ENCODE results near the gene TTC32.
"Not testable (repeated sequence)": the region's sequence is repeated elsewhere in the genome, so short reads cannot be mapped to it uniquely, and the experiment has no call there.

Gene TTC32

GRCh38 chr2:19901442-19902215 is at the start of gene TTC32:
Gene TTC32 (minus strand): TSS chr2:19901983. CDS start chr2:19901854, 129 bp downstream.
- peak; percentile 90 for DNase-seq

- DNase-seq, result no peak
Measured at GRCh38 chr2:19949071-19949470, 47.3 kb upstream of the TTC32 start.

GRCh38 chr2:19947184-19947940 is 45.6 kb upstream of the TTC32 start:
- DNase-seq, result no peak

GRCh38 chr2:19944205-19944845 is 42.5 kb upstream of the TTC32 start:
- DNase-seq, result no peak

DNA sequence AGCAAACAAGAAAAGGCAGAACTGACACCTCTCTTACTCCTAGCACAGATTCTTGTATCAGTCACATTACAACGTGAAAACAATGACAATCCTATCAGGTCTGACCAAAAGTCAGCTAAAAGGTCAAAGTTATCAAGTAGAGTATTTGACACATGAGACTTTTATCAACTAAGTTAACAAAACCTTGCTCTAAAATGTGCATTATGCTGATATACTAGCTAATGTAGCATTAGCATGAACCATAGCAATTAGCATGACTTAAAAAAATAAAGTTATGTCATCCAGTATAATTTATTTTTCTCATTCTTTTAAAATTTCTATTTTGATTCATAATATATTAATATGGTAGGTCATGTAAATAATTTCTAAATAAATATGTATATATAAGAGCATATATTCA is 41.4 kb upstream of the TTC32 start:
- DNase-seq, result no peak

- DNase-seq, result no peak
Measured at GRCh38 chr2:19942199-19942598, 40.4 kb upstream of the TTC32 start.

- DNase-seq, result no peak
Measured at GRCh38 chr2:19937004-19937403, 35.2 kb upstream of the TTC32 start.

DNA sequence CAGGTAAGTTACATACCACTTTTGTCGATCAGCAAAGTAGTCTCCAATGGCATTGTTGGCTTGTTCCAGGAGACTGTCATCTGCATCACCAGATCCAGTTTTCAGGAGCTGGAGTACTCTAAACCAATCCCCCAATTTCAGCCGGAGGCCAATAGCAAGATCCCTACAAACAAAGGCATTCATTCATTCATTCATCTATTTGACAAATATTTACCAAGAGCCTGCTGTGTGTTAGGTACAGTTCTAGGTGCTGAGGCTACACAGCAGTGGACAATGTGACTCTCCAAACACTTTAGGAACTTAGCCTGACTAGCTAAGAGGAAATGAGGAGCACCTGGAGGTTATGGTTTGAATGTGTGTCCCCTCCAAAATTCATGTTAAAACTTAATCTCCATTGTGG is 34.4 kb upstream of the TTC32 start:
- DNase-seq, result no peak

DNA sequence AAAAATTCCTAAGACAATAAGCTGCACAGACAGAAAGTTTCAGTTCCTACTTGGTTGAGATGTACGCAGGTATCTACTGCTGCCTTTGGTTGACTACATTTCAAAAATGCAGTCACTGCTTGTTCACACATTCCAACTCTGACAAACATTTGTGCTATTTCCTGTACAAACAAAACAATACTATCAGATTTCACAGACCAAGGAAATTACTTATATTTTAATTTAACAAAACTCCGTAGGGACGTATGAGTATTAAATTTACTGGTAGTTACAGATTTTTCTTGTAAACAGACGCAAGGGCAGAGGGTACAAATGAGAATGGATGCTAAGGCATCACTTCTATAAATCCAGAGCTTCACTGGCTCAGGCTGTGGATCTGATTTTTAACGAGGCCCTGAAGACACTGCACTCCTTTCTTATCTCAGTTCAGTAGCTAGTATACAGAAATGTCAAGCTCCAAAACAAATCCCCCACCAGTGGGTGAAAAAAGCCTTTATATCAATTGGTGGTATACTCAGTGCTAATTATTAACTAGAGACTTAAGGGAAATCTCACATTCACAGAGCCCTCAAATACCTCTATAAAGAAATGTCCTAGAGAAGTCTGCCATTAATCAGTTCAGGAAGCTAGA is 31.7 kb upstream of the TTC32 start:
- no peak for DNase-seq

DNA sequence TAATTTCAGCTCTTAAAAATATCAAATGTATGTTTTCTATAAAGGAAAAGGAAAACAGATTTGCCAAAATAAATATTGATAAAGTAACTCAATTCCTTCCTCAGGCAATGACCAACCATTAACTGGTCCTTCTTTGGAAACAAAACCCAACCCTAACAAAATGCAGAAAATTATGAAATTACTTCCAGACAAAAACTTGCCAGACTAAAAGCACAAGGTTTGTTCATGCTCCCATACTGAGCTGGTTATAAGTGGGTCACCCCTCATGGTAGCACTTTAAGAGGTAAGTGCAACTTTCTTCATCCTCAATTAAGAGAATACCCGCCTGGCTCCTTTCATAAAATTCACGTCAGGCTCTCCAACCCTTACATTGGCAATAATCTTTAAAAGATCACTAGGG is 31.1 kb upstream of the TTC32 start:
- DNase-seq, result no peak

GRCh38 chr2:19929226-19929625 is 27.4 kb upstream of the TTC32 start:
- no peak for DNase-seq

DNA sequence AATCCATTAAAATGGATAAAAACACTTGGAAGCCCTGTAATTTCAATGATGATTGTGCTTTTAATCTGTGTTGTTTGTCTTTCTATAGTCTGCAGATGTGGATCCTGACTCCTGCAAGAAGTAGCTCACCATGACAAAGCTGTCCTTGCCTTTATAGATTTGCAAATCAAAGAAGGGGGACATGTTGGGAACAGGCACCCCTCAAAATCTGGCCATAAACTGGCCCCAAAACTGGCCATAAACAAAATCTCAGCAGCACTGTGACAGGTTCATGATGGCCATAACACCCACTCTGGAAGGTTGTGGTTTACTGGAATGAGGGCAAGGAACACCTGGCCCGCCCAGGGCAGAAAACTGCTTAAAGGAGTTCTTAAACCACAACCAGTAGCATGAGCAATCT is 26.0 kb upstream of the TTC32 start:
- DNase-seq, result not testable (repeated sequence)

- not testable (repeated sequence) for DNase-seq
Measured at GRCh38 chr2:19924526-19924925, 22.7 kb upstream of the TTC32 start.

- not testable (repeated sequence) for DNase-seq
Measured at GRCh38 chr2:19922188-19922587, 20.4 kb upstream of the TTC32 start.

DNA sequence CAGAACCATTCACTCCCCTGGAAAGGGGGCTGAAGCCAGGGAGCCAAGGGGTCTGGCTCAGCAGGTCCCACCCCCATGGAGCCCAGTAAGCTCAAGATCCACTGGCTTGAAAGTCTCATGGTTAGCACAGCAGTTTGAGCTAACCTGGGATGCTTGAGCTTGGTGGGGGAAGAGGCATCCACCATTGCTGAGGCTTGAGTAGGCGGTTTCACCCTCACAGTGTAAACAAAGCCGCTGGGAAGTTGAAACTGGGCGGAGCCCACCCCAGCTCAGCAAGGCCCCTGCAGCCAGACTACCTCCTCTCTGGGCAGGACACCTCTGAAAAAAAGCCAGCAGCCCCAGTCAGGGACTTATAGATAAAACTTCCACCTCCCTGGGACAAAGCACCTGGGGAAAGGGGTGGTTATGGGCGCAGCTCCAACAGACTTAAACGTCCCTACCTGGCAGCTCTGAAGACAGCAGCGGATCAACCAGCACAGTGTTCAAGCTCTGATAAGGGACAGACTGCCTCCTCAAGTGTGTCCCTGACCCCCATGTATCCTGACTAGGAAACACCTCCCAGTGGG is 14.7 kb upstream of the TTC32 start:
- no peak for DNase-seq

GRCh38 chr2:19914266-19914975 is 12.6 kb upstream of the TTC32 start:
- DNase-seq, result no peak

DNA sequence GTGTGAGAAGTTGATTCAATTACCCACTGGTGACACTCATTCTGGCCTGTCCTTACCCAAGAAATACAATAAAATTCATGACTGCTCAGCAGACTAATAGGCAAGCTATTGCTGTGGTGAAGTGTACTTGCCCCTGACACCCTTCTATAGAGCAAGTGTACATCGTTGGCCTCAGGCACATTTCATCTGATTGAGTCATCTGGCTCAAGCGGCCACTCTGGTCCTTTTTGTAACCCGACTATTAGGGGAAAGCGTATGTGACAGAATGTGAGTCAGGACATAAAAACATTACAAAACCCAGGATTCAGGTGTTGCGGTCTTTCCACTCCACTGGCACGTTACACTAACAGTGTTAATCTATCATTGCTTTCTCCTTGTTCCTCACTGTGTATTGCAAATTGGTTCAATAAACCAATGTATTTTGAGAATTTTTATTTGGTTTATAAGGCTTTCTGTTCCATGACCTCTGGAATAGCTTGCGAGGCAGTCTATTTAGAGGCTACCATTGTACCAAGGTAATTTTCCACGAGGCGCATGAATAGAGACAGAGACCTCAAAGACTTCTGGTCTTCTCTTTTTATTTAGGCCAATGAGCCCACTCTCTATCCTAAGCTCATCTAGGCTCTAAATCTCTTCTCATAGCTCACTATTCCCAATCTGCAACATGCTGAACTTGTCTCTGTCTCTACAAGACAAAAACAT is 10.2 kb upstream of the TTC32 start:
- no peak for DNase-seq

DNA sequence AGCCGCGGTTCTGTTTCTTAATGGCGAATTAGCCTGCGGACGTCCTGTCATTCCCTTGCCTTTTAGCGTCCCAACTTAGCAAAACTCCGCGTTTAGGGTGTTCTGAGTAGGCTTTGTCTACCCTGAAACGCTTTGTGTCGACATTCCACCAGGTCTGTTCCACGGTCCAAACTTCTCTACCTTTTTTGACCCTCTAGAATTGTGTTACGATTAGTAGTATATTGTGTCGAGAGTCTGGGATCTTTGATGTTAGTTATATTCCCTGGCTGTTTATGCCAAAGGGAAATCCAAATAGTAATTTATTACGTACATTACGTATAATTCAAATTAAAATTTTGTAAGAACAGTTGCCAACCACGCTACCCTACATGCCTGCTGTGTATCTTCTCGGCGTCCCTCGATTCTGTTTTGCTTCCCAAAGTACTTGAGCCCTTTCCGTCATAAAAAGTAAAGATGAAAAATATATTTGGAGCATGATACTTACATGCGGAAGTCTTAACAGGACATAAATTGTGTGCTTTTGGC is 495 bp upstream of the TTC32 start:
- no peak for DNase-seq

DNA sequence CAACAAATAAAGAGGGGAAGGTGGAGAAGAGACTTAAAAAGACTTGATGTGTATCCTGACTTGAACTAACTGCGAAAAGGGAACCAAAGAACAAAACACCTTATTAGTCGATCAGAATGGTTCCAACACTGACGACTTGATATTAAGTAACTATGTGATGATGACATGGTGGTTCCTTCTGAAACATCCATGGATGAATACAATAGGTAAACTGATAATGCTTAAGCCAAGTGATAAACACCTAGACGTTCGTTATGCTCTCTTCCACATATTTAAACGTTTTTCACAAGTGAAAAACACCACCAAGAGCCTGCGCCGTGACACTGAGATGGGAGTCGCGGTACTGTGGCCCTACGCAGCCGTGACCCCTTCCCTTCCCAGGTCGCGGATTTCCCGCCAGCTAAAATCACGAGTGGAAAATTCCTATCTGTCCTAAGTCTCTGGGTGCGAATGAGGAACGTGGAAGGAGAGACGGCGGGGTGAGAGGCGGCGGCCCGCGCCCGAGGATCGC is 797 bp downstream of the TTC32 start:
- no peak for DNase-seq

- no peak for DNase-seq
Measured at GRCh38 chr2:19899985-19900930, 1.5 kb downstream of the TTC32 start.

Measured in stimulated activated naive CD4-positive, alpha-beta T cell treated with Interleukin-2 at 50 U/mL for 16 hours (primary cell).